PC-3 (cell line): ENCODE measurements around the gene VDR.

ENCODE experiments used
- EZH2 ChIP-seq: fragments of 300-600 bp; sonication (generic); IDR thresholded peaks from one replicate; pipeline ENCODE4 v1.6.1; 2017; ENCODE audit warnings: antibody characterized with exemption, mild to moderate bottlenecking, low read length; ENCODE audit not compliant: unreplicated experiment
- TF ChIP-seq, protein P1 (sequence below): fragments of 300-600 bp; sonication (generic); conservative IDR thresholded peaks from 2 replicates; pipeline ENCODE4 v1.5.1; 2017; ENCODE audit warnings: antibody characterized with exemption, low read depth, mild to moderate bottlenecking, low read length

DNA sequence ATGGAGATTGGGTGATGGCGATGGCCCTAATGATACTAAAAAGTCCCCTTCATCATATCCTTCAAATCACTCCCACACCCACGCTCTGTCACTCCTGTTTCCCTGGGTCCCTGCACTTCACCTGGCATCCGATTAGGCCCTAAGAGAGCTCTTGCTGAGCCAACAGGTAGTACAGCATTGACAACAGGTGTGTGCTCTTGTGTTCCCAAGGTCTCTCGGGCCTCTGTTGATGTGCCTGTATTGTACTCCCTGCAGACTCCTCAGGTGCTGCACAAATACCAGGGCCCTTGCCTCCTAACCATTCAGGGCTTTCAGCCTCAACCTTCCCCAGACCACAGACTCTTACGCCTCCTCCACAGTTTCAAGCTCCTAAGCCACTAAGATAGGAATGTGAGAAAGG lies 25.8 kb upstream of the VDR start:
- TF ChIP-seq, protein P1, sequence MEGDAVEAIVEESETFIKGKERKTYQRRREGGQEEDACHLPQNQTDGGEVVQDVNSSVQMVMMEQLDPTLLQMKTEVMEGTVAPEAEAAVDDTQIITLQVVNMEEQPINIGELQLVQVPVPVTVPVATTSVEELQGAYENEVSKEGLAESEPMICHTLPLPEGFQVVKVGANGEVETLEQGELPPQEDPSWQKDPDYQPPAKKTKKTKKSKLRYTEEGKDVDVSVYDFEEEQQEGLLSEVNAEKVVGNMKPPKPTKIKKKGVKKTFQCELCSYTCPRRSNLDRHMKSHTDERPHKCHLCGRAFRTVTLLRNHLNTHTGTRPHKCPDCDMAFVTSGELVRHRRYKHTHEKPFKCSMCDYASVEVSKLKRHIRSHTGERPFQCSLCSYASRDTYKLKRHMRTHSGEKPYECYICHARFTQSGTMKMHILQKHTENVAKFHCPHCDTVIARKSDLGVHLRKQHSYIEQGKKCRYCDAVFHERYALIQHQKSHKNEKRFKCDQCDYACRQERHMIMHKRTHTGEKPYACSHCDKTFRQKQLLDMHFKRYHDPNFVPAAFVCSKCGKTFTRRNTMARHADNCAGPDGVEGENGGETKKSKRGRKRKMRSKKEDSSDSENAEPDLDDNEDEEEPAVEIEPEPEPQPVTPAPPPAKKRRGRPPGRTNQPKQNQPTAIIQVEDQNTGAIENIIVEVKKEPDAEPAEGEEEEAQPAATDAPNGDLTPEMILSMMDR: no peak
- TF ChIP-seq EZH2: no peak
